Measurements from ENCODE around the gene EVI5L. TPM values are rescaled to one million over a fixed set of nuclear protein-coding genes. Genes with fewer than 3 reads are reported as not detected.

EVI5L gene
- total and polyA plus RNA-seq, 2 donors (not counting 3 experiments of a cell fraction or from before 2014, with no cell fraction given) = 11.9 to 13.5 TPM

DNA sequence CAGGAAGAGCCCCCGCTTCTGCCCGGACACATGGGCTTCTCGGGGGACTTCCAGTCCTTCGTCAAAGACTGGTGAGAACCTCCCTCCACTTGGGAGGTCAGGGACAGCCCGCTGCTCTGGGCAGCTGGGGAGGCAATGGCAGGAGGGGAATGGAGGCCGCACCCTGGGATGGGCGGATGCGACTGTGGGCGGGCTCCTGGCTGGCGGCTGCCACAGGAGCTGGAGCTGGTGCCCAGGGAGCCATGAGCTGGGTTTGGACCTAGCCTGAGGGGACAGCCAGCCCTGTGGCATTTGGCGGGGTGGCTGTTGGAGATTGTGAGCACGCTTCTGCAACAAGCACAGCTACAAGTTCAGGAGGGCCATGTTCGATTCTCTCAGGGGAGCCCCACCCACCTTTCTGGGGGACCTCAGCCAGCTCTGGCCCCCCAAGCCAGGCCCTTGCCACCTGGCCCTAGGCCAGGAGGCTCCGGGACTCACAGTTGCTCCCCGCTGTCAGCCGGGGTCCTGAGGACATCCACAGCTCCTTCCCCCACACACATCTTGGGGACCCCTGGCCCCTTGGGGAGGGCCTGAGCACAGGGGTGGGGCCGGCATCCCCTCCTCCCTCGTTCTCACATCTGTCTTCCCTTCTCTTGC is 81.6 kb downstream of the EVI5L start:
- H3K4me2 ChIP-seq (ENCODE audit: insufficient read depth, low read length) = no peak overlapping the region
- peaks cover 9 to 11% of the 10 kb centered on the region in 2 experiments for H3K27me3 ChIP-seq (ENCODE audit: control insufficient read depth in 2 of 2, insufficient read depth in 2 of 2, low read length in 2 of 2)
- H2AFZ ChIP-seq (ENCODE audit: low read depth, low read length) = no peak overlapping the region
- no peaks in the 10 kb centered on the region for H3K9me3 ChIP-seq (replicated peaks; ENCODE audit: control insufficient read depth, insufficient read depth, low read length)
- dilution Hi-C loops (cut with MboI; ENCODE audit: extremely low pct_ligation_motif_present, low sequenced_read_pairs) (no loop called here), intact Hi-C loops (cut with micrococcal nuclease) (no loop called here)
- ChIA-PET POLR2A (interaction anchor here (0.9 kb wide), 2 partner anchors 8 kb away, joined by 3 to 5 read pairs; partner anchors contain the start of genes MAP2K7 and SNAPC2), CTCF (interaction anchor here (0.8 to 1.3 kb wide), 2 partner anchors 9 to 42 kb away, joined by 3 to 7 read pairs; partner anchors contain the start of gene SNAPC2)
- H4K20me1 ChIP-seq (replicated peaks; ENCODE audit: control insufficient read depth, extremely low read depth, insufficient read depth, low read length) = no peaks in the 10 kb centered on the region
- H3K27ac ChIP-seq (ENCODE audit: insufficient read depth, low read depth, low read length) = no peak overlapping the region
- no peaks in the 10 kb centered on the region for H3K4me1 ChIP-seq (ENCODE audit: control insufficient read depth, extremely low read depth, insufficient read depth, low read length)
- DNase-seq (ENCODE audit: low read depth, low spot score) (no peak), FAIRE-seq (no peak)
- H3K36me3 ChIP-seq (ENCODE audit: control insufficient read depth in 2 of 2, extremely low read depth in 1 of 2, insufficient read depth in 2 of 2, low read length in 2 of 2) = peaks cover 0 to 23% of the 10 kb centered on the region in 2 experiments
- no peak overlapping the region for H3K4me3 ChIP-seq (replicated peaks in 1 of 3; ENCODE audit: insufficient read depth in 1 of 3, low read depth in 1 of 3, low read length in 3 of 3)
- BruUV-seq (replicated peaks) = no TSS peak
- H3K79me2 ChIP-seq (ENCODE audit: control insufficient read depth, insufficient read depth, low read length) = peaks cover 5% of the 10 kb centered on the region
- H3K9ac ChIP-seq (replicated peaks; ENCODE audit: extremely low read depth, insufficient read depth, low read length) = no peak overlapping the region
- no peaks in the 10 kb centered on the region for H3K9me1 ChIP-seq (replicated peaks; ENCODE audit: control insufficient read depth, extremely low read depth, insufficient read depth, low read length)
- TF ChIP-seq CTCF (IDR thresholded peaks at IDR 0.05; ENCODE audit: extremely low read depth in 1 of 2, insufficient read depth in 1 of 2, low read depth in 1 of 2, low read length in 2 of 2) = no peak
- TF ChIP-seq, protein P1, sequence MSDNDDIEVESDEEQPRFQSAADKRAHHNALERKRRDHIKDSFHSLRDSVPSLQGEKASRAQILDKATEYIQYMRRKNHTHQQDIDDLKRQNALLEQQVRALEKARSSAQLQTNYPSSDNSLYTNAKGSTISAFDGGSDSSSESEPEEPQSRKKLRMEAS (IDR thresholded peaks at IDR 0.05; ENCODE audit: insufficient read depth, insufficient read length) = no peak
- no peak for TF ChIP-seq POLR2AphosphoS5 (IDR thresholded peaks at IDR 0.05; ENCODE audit: insufficient read depth, low read depth, low read length)
- TF ChIP-seq EZH2 (IDR thresholded peaks at IDR 0.05; ENCODE audit: borderline replicate concordance, low read depth, low read length, severe bottlenecking) = no peak
- TF ChIP-seq JUN (IDR thresholded peaks at IDR 0.05; ENCODE audit: borderline replicate concordance, insufficient read depth, insufficient read length, low read depth) = no peak
- TF ChIP-seq POLR2A (IDR thresholded peaks at IDR 0.05; ENCODE audit: low read depth, low read length) = no peak
- TF ChIP-seq MYC (IDR thresholded peaks at IDR 0.05; ENCODE audit: low read depth, low read length) = no peak
- no peak for TF ChIP-seq FOS (IDR thresholded peaks at IDR 0.05; ENCODE audit: borderline replicate concordance, insufficient read depth, low read length)

Measured in endothelial cell of umbilical vein (primary cell).